CD4-positive, CD25-positive, alpha-beta regulatory T cell (primary cell): ENCODE results near the gene HLA-DPA1. TPM values are rescaled to one million over a fixed set of nuclear protein-coding genes. Genes with fewer than 3 reads are reported as not detected.

Source experiments
- ATAC-seq, 2 donors: fragments of 150-1000 bp; cut with Tn5 transposase; one replicate each; pipeline ENCODE4 v1.10.0; 2021; ENCODE audit warnings: low read depth in 2 of 2, moderate number of reproducible peaks in 2 of 2, moderate library complexity in 1 of 2
- DNase-seq, 3 donors: peaks; one replicate each; pipeline versions ENCODE4 v3.0.0 to v3.0.0-alpha.2; 2012 to 2022; ENCODE audit warnings: mixed read lengths in 1 of 3
- H3K27ac ChIP-seq: one replicate; pipeline ENCODE4 v1.7.0; 2013; ENCODE audit warnings: mild to moderate bottlenecking, low read length; ENCODE audit not compliant: insufficient read depth, poor library complexity, severe bottlenecking
- H3K27me3 ChIP-seq: one replicate; pipeline ENCODE4 v1.7.0; 2013; ENCODE audit warnings: low read length; ENCODE audit not compliant: control insufficient read depth, insufficient read depth
- H3K36me3 ChIP-seq: one replicate; pipeline ENCODE4 v1.7.0; 2013; ENCODE audit warnings: mild to moderate bottlenecking, low read length, moderate library complexity; ENCODE audit not compliant: control insufficient read depth, insufficient read depth
- H3K4me1 ChIP-seq: 2 replicates; pipeline ENCODE4 v1.7.0; 2013; ENCODE audit warnings: mild to moderate bottlenecking, low read length; ENCODE audit not compliant: insufficient read depth, control insufficient read depth, poor library complexity, severe bottlenecking
- H3K4me3 ChIP-seq: one replicate; pipeline ENCODE4 v1.7.0; 2013; ENCODE audit warnings: low read depth, mild to moderate bottlenecking, low read length, moderate library complexity
- H3K9me3 ChIP-seq, 2 experiments: 1 replicate in 1 of 2; 2 replicates in 1 of 2; pipeline ENCODE4 v1.7.0; 2013; ENCODE audit warnings: low read length in 2 of 2, mild to moderate bottlenecking in 1 of 2, moderate library complexity in 1 of 2; ENCODE audit not compliant: control insufficient read depth in 2 of 2
- H3K27ac Mint-ChIP-seq, 3 donors: one replicate each; pipeline ENCODE4 v1.8.0; 2020 to 2022; ENCODE audit warnings: mild to moderate bottlenecking in 3 of 3, mixed read lengths in 3 of 3, moderate library complexity in 2 of 3
- H3K27me3 Mint-ChIP-seq: one replicate; pipeline ENCODE4 v1.8.0; 2022; ENCODE audit warnings: mild to moderate bottlenecking, mixed read lengths
- H3K36me3 Mint-ChIP-seq: one replicate; pipeline ENCODE4 v1.8.0; 2020; ENCODE audit warnings: mixed read lengths
- H3K4me1 Mint-ChIP-seq, 4 donors: one replicate each; pipeline ENCODE4 v1.8.0; 2020 to 2022; ENCODE audit warnings: mixed read lengths in 4 of 4, mild to moderate bottlenecking in 1 of 4
- H3K4me3 Mint-ChIP-seq, 4 donors: one replicate each; pipeline ENCODE4 v1.8.0; 2020 to 2022; ENCODE audit warnings: mild to moderate bottlenecking in 4 of 4, mixed read lengths in 4 of 4, moderate library complexity in 3 of 4
- H3K9me3 Mint-ChIP-seq, 7 donors: one replicate each; pipeline ENCODE4 v1.8.0; 2020 to 2022; ENCODE audit warnings: mixed read lengths in 7 of 7, mild to moderate bottlenecking in 3 of 7, moderate library complexity in 2 of 7
- polyA plus RNA-seq, 4 donors: library from polyadenylated mRNA; unstranded; fragments of 300-500 nt; fragmentation: Illumina TruSeq; gene quantifications; one replicate each; pipeline ENCODE4 v1.2.3, GENCODE V29; 2021
- total RNA-seq: library from RNA; stranded (reverse); gene quantifications from one replicate; pipeline ENCODE4 v1.2.3, GENCODE V29; 2022

Gene HLA-DPA1
- total and polyA plus RNA-seq, 5 donors from 2014 or later, result 97.9 to 292 (median 178) TPM

- Histone ChIP-seq H3K4me3 (no peak overlapping the region), H3K36me3 (peaks cover 6% of the 10 kb centered on the region), H3K9me3 (no peaks in the 10 kb centered on the region), H3K4me1 (no peaks in the 10 kb centered on the region), H3K27me3 (peaks cover 2% of the 10 kb centered on the region), H3K27ac (no peak overlapping the region)
- peaks cover 10% of the 10 kb centered on the region for H3K27me3 Mint-ChIP-seq
- no peak overlapping the region for H3K27ac Mint-ChIP-seq
- H3K4me1 Mint-ChIP-seq, result peaks cover 0 to 4% (median 0%) of the 10 kb centered on the region in 4 donors
- ATAC-seq (peak; percentile 28 to 42), DNase-seq (no peak)
- H3K36me3 Mint-ChIP-seq, result peaks cover 4% of the 10 kb centered on the region
- H3K9me3 Mint-ChIP-seq, result peaks cover 0 to 4% (median 0%) of the 10 kb centered on the region in 7 donors
- H3K4me3 Mint-ChIP-seq, result no peak overlapping the region
Measured at GRCh38 chr6:33061987-33062386, 11.5 kb downstream of the HLA-DPA1 start.

DNA sequence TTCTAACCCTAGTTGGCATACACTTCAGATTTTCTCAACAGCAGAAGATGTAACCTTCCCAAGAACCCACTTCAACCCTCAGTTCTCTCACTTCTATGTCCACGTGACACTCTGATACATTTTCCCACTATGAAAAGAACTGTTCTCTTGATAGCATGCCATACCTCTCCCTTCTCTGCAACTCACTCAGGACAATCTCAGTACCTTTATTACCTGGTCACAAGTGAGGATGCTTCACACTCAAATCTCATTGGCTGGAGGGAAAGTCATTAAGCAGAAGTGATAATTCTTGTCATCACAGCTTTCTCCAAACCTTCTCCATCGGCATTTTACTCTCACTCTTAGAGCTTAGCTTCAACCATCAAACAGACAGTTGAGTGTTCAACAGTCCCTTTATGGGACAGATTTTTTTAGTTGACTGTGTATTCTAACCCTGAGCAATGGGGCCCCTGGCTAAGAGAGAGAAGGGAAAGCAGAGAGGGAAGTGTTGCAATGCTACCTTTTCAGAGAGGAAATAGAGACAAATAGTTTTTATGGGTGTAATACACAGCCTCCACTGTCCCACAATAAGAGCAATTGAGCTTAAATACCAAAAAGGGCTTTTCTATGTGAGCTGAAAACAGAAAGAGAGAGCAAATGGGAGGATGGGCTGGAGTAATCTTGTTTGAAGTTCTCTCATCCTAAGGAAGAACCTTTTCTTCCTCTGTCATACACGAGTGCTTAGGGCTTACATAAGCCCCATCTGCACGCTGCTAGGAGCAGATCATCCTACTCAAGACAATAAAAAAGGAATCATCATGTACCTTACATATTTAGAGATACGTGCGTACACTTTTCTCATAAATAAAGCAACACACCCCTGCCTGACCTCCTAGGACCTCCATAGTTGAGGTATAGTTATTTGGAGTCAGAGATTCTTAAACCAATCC lies 16.0 kb downstream of the HLA-DPA1 start:
- no peak overlapping the region for H3K27ac ChIP-seq
- no peaks in the 10 kb centered on the region for H3K9me3 ChIP-seq
- Mint-ChIP-seq H3K27ac (no peak overlapping the region), H3K27me3 (peaks cover 27% of the 10 kb centered on the region), H3K4me1 (no peaks in the 10 kb centered on the region), H3K36me3 (no peaks in the 10 kb centered on the region), H3K9me3 (peaks cover 0 to 1% (median 0%) of the 10 kb centered on the region in 7 donors), H3K4me3 (no peak overlapping the region)
- peaks cover 5% of the 10 kb centered on the region for H3K27me3 ChIP-seq
- no peaks in the 10 kb centered on the region for H3K4me1 ChIP-seq
- no peaks in the 10 kb centered on the region for H3K36me3 ChIP-seq
- no peak for ATAC-seq
- no peak overlapping the region for H3K4me3 ChIP-seq
- DNase-seq, result no peak

- H3K27ac Mint-ChIP-seq, result peak overlapping the region in 1 of 3 donors; percentile 91
- no peak overlapping the region for H3K27ac ChIP-seq
- peaks cover 64% of the 10 kb centered on the region for H3K27me3 Mint-ChIP-seq
- no peaks in the 10 kb centered on the region for H3K4me1 ChIP-seq
- H3K4me3 Mint-ChIP-seq, result no peak overlapping the region
- H3K4me1 Mint-ChIP-seq, result no peaks in the 10 kb centered on the region
- H3K36me3 ChIP-seq, result no peaks in the 10 kb centered on the region
- ATAC-seq (no peak), DNase-seq (no peak)
- no peaks in the 10 kb centered on the region for H3K36me3 Mint-ChIP-seq
- H3K9me3 Mint-ChIP-seq, result peaks cover 0 to 1% (median 0%) of the 10 kb centered on the region in 7 donors
- H3K27me3 ChIP-seq, result peaks cover 11% of the 10 kb centered on the region
- H3K9me3 ChIP-seq, result no peaks in the 10 kb centered on the region
- H3K4me3 ChIP-seq, result no peak overlapping the region
Measured at GRCh38 chr6:33053230-33053629, 20.2 kb downstream of the HLA-DPA1 start.

DNA sequence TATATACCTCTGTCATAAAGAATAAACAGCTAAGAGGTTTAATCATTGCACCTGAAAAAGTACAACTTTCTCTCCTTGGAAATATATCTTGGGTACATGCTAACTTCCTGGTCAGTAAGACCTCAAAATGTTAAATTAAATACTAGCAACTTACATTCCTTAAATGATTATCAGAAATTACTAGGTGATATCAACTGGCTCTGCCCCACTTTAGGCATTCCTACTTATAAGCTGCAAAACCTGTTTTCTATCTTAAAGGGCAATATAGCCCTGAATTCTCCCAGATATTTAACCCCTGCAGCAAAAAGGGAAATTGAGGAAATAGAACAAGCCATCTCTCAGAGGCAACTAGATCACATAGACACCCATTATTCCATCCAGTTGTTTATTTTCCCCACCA lies 20.8 kb downstream of the HLA-DPA1 start:
- Histone ChIP-seq H3K9me3 (no peaks in the 10 kb centered on the region), H3K36me3 (no peaks in the 10 kb centered on the region), H3K27ac (no peak overlapping the region), H3K27me3 (peaks cover 13% of the 10 kb centered on the region), H3K4me1 (no peaks in the 10 kb centered on the region), H3K4me3 (no peak overlapping the region)
- no peak overlapping the region for H3K27ac Mint-ChIP-seq
- ATAC-seq (no peak), DNase-seq (no peak)
- H3K36me3 Mint-ChIP-seq, result no peaks in the 10 kb centered on the region
- H3K27me3 Mint-ChIP-seq, result peaks cover 65% of the 10 kb centered on the region
- no peaks in the 10 kb centered on the region for H3K4me1 Mint-ChIP-seq
- no peak overlapping the region for H3K4me3 Mint-ChIP-seq
- H3K9me3 Mint-ChIP-seq, result peaks cover 0 to 1% (median 0%) of the 10 kb centered on the region in 7 donors

GRCh38 chr6:33050014-33050810 lies 23.2 kb downstream of the HLA-DPA1 start:
- ATAC-seq, result no peak
- Histone ChIP-seq H3K4me3 (no peak overlapping the region), H3K27me3 (peaks cover 12% of the 10 kb centered on the region), H3K27ac (no peak overlapping the region), H3K9me3 (no peaks in the 10 kb centered on the region), H3K4me1 (no peaks in the 10 kb centered on the region), H3K36me3 (no peaks in the 10 kb centered on the region)
- Mint-ChIP-seq H3K4me3 (no peak overlapping the region), H3K9me3 (peaks cover 0 to 3% (median 0%) of the 10 kb centered on the region in 7 donors), H3K27me3 (peaks cover 85% of the 10 kb centered on the region), H3K4me1 (no peaks in the 10 kb centered on the region), H3K27ac (no peak overlapping the region), H3K36me3 (no peaks in the 10 kb centered on the region)
- DNase-seq, result no peak

- Histone ChIP-seq H3K36me3 (no peaks in the 10 kb centered on the region), H3K27me3 (peaks cover 13% of the 10 kb centered on the region), H3K27ac (no peak overlapping the region), H3K9me3 (no peaks in the 10 kb centered on the region), H3K4me3 (no peak overlapping the region), H3K4me1 (no peaks in the 10 kb centered on the region)
- DNase-seq, result no peak
- Mint-ChIP-seq H3K9me3 (peaks cover 0 to 5% (median 0%) of the 10 kb centered on the region in 7 donors), H3K4me1 (no peaks in the 10 kb centered on the region), H3K4me3 (no peak overlapping the region), H3K27me3 (peaks cover 87% of the 10 kb centered on the region), H3K27ac (no peak overlapping the region), H3K36me3 (no peaks in the 10 kb centered on the region)
- ATAC-seq, result no peak
Measured at GRCh38 chr6:33049323-33050013, 24.0 kb downstream of the HLA-DPA1 start.

GRCh38 chr6:33040157-33040556 lies 33.3 kb downstream of the HLA-DPA1 start:
- Histone ChIP-seq H3K27me3 (peaks cover 21% of the 10 kb centered on the region), H3K36me3 (no peaks in the 10 kb centered on the region), H3K4me3 (no peak overlapping the region), H3K9me3 (peaks cover 0 to 7% of the 10 kb centered on the region in 2 experiments), H3K27ac (no peak overlapping the region), H3K4me1 (no peaks in the 10 kb centered on the region)
- H3K9me3 Mint-ChIP-seq, result peaks cover 0 to 10% (median 4%) of the 10 kb centered on the region in 7 donors
- no peaks in the 10 kb centered on the region for H3K4me1 Mint-ChIP-seq
- DNase-seq (no peak), ATAC-seq (no peak)
- H3K27ac Mint-ChIP-seq, result no peak overlapping the region
- H3K4me3 Mint-ChIP-seq, result no peak overlapping the region
- no peaks in the 10 kb centered on the region for H3K36me3 Mint-ChIP-seq
- H3K27me3 Mint-ChIP-seq, result peaks cover 53% of the 10 kb centered on the region
